ENCODE results near the gene CYP27C1.

- no peak for TF ChIP-seq POLR2A (IDR thresholded peaks at IDR 0.05; ENCODE audit: low read depth, low read length)
- no peak for TF ChIP-seq POLR2AphosphoS5 (IDR thresholded peaks at IDR 0.05; ENCODE audit: low read depth, low read length)
- no peak for TF ChIP-seq TAF1 (IDR thresholded peaks at IDR 0.05; ENCODE audit: low read depth, low read length)
- no peak for TF ChIP-seq POU2F2 (IDR thresholded peaks at IDR 0.05; ENCODE audit: low read depth, low read length)
- no peak for TF ChIP-seq SPI1 (IDR thresholded peaks at IDR 0.05; ENCODE audit: low read depth, low read length)
- no peak for TF ChIP-seq PAX5 (IDR thresholded peaks at IDR 0.05; ENCODE audit: insufficient read depth, low read length, severe bottlenecking)
Measured at GRCh38 chr2:127172306-127172705, 47.8 kb downstream of the CYP27C1 start.

Data from GM12891 (cell line).